Measurements from ENCODE around the gene SCARB1. TPM values are rescaled to one million over a fixed set of nuclear protein-coding genes. Genes with fewer than 3 reads are reported as not detected.

Gene SCARB1
- total RNA-seq, 4 donors from 2014 or later = 24.2 to 79.4 (median 59.4) TPM

DNA sequence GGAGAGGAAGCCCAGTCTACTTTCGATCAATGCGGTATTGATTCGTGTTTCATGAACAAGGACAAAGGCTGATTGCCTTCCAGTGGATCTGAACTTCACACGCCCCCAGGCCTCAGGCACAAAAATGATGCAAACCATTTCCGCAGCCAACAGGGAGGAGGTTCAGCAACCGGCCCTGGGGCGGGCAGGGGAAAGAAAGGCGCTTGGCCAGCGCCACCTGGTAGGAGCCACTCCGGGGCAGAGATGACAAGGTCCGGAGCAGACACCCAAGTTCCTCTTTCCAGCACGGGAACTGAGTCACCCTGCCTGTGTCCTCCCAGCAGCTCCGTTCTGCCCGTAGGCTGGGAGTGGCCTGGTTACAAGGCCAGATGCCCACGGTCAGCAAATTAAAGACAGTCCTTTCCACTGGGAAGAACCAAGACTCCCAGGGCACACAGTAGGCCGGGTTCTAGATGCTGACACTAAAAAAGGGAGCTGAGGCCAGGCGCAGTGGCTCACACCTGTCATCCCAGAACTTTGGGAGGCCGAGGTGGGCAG lies 136.3 kb downstream of the SCARB1 start:
- TF ChIP-seq, protein P1, sequence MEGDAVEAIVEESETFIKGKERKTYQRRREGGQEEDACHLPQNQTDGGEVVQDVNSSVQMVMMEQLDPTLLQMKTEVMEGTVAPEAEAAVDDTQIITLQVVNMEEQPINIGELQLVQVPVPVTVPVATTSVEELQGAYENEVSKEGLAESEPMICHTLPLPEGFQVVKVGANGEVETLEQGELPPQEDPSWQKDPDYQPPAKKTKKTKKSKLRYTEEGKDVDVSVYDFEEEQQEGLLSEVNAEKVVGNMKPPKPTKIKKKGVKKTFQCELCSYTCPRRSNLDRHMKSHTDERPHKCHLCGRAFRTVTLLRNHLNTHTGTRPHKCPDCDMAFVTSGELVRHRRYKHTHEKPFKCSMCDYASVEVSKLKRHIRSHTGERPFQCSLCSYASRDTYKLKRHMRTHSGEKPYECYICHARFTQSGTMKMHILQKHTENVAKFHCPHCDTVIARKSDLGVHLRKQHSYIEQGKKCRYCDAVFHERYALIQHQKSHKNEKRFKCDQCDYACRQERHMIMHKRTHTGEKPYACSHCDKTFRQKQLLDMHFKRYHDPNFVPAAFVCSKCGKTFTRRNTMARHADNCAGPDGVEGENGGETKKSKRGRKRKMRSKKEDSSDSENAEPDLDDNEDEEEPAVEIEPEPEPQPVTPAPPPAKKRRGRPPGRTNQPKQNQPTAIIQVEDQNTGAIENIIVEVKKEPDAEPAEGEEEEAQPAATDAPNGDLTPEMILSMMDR (IDR thresholded peaks at IDR 0.05) = no peak
- DNase-seq (ENCODE audit: low spot score) (no peak), ATAC-seq (ENCODE audit: low FRiP score) (peak; percentile 76)

Small RNA genes lying within 50 kb of the gene (small RNA-seq; reads per million reads assigned to genes)
- gene RNU6-927P = not detected

Other genes with a start within 250 kb of the SCARB1 start
- 1,000 to 10,000 TPM; 1,220 to 2,129 (median 1,369) TPM for gene UBC, start 50.8 kb upstream of the SCARB1 start, total RNA-seq
- gene DHX37, start 125.3 kb upstream of the SCARB1 start, total RNA-seq = 10 to 100 TPM; 10.2 to 43.2 (median 11.1) TPM
- gene BRI3BP, start 129.8 kb upstream of the SCARB1 start, total RNA-seq = 1 to 10 TPM; 3.5 to 5.4 (median 4.4) TPM
- 10 to 100 TPM; 20.3 to 55.5 (median 33.5) TPM for gene AACS, start 201.6 kb upstream of the SCARB1 start, total RNA-seq